WTC11 (cell line): ENCODE data around the gene PNMA8B.

Experiments used
- FOXJ3 ChIP-seq: sonication (generic); formaldehyde crosslinking; IDR thresholded peaks from 2 replicates; pipeline ENCODE4 v1.9.0; 2021; ENCODE audit warnings: missing genetic modification reagents, mild to moderate bottlenecking, borderline replicate concordance
- TEAD4 ChIP-seq: sonication (generic); formaldehyde crosslinking; IDR thresholded peaks from 2 replicates; pipeline ENCODE4 v1.8.0; 2022; ENCODE audit warnings: mild to moderate bottlenecking, missing genetic modification reagents
- ZNF423 ChIP-seq: fragments of 250-450 bp; sonication (Bioruptor Pico); IDR thresholded peaks from 2 replicates; pipeline ENCODE4 v2.1.2; 2022; ENCODE audit warnings: mild to moderate bottlenecking, moderate library complexity
- TF ChIP-seq, protein P1 (sequence below): sonication (generic); formaldehyde crosslinking; IDR thresholded peaks from 2 replicates; pipeline ENCODE4 v1.8.0; 2023; ENCODE audit warnings: missing genetic modification reagents, mild to moderate bottlenecking, borderline replicate concordance
- TF ChIP-seq, protein P2 (sequence below): fragments of 250-450 bp; sonication (Bioruptor Pico); IDR thresholded peaks from 2 replicates; pipeline ENCODE4 v1.9.0; 2021; ENCODE audit warnings: mild to moderate bottlenecking, borderline replicate concordance

- TF ChIP-seq, protein P1, sequence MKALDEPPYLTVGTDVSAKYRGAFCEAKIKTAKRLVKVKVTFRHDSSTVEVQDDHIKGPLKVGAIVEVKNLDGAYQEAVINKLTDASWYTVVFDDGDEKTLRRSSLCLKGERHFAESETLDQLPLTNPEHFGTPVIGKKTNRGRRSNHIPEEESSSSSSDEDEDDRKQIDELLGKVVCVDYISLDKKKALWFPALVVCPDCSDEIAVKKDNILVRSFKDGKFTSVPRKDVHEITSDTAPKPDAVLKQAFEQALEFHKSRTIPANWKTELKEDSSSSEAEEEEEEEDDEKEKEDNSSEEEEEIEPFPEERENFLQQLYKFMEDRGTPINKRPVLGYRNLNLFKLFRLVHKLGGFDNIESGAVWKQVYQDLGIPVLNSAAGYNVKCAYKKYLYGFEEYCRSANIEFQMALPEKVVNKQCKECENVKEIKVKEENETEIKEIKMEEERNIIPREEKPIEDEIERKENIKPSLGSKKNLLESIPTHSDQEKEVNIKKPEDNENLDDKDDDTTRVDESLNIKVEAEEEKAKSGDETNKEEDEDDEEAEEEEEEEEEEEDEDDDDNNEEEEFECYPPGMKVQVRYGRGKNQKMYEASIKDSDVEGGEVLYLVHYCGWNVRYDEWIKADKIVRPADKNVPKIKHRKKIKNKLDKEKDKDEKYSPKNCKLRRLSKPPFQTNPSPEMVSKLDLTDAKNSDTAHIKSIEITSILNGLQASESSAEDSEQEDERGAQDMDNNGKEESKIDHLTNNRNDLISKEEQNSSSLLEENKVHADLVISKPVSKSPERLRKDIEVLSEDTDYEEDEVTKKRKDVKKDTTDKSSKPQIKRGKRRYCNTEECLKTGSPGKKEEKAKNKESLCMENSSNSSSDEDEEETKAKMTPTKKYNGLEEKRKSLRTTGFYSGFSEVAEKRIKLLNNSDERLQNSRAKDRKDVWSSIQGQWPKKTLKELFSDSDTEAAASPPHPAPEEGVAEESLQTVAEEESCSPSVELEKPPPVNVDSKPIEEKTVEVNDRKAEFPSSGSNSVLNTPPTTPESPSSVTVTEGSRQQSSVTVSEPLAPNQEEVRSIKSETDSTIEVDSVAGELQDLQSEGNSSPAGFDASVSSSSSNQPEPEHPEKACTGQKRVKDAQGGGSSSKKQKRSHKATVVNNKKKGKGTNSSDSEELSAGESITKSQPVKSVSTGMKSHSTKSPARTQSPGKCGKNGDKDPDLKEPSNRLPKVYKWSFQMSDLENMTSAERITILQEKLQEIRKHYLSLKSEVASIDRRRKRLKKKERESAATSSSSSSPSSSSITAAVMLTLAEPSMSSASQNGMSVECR (CRISPR knock-in tag) = no peak; the same call in 1 of the 2 replicates
- TF ChIP-seq, protein P2, sequence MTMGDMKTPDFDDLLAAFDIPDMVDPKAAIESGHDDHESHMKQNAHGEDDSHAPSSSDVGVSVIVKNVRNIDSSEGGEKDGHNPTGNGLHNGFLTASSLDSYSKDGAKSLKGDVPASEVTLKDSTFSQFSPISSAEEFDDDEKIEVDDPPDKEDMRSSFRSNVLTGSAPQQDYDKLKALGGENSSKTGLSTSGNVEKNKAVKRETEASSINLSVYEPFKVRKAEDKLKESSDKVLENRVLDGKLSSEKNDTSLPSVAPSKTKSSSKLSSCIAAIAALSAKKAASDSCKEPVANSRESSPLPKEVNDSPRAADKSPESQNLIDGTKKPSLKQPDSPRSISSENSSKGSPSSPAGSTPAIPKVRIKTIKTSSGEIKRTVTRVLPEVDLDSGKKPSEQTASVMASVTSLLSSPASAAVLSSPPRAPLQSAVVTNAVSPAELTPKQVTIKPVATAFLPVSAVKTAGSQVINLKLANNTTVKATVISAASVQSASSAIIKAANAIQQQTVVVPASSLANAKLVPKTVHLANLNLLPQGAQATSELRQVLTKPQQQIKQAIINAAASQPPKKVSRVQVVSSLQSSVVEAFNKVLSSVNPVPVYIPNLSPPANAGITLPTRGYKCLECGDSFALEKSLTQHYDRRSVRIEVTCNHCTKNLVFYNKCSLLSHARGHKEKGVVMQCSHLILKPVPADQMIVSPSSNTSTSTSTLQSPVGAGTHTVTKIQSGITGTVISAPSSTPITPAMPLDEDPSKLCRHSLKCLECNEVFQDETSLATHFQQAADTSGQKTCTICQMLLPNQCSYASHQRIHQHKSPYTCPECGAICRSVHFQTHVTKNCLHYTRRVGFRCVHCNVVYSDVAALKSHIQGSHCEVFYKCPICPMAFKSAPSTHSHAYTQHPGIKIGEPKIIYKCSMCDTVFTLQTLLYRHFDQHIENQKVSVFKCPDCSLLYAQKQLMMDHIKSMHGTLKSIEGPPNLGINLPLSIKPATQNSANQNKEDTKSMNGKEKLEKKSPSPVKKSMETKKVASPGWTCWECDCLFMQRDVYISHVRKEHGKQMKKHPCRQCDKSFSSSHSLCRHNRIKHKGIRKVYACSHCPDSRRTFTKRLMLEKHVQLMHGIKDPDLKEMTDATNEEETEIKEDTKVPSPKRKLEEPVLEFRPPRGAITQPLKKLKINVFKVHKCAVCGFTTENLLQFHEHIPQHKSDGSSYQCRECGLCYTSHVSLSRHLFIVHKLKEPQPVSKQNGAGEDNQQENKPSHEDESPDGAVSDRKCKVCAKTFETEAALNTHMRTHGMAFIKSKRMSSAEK (CRISPR knock-in tag) = no peak
- TF ChIP-seq ZNF423 (CRISPR knock-in tag) = no peak
- no peak for TF ChIP-seq FOXJ3 (CRISPR knock-in tag)
- TF ChIP-seq TEAD4 (CRISPR knock-in tag) = no peak
Observed at GRCh38 chr19:46489445-46490272, 6.0 kb downstream of the PNMA8B start.
